ENCODE results near the gene SGF29.
"Not testable (repeated sequence)": the region's sequence is repeated elsewhere in the genome, so short reads cannot be mapped to it uniquely, and the experiment has no call there.

Gene SGF29

DNA sequence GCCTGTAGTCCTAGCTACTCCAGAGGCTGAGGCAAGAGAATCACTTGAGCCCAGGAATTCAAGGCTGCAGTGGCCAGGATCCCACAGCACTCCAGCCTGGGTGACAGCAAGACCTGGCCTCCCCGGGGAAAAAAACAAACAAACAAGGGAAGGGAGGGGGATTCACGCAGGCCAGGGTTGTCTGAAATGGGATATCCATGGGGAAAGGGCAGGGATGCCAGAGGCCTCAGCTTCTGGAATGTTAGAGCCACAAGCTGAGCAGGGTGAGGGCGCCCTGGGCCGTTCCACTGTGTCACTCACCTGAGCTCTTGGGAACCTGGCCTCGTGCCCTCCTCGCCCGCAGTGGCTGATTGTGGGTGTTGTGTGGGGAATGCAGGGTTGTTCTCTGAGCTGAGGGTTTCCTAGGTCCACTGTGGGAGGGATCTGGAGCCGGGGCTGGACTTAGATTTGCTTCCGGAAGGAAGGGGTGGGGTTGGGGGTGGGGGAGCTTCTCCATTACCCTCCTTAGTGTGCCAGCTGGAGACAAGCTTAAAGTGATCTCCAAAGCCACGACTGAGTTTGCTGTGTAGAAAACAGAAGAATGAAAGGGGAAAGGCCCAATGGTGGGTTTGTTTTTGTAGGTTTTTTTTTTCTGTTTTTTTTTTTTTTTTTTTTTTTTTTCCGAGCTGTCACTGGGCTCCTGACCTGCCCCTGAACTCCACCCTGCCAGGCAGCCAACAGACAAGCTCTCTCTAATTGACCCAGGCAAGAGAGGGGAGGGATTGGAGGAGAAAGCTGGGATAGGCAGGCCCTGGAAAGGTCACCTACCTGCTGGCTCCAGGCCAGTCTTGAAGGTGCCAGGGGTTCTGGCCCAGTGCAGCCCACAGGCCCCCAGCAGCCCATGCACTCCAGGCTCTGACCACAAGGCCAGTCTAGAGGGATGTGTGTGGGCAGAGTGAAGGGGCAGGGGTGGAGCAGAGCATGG is 56.2 kb downstream of the SGF29 start, which contains the start of gene SULT1A1:
TSS of gene SULT1A1 (minus strand) at position 414 of the 964 bp plus-strand sequence. CDS start 1,189 bp downstream, outside the sequence.
- peak in 1 of 56 donors; percentile 7 for DNase-seq

DNA sequence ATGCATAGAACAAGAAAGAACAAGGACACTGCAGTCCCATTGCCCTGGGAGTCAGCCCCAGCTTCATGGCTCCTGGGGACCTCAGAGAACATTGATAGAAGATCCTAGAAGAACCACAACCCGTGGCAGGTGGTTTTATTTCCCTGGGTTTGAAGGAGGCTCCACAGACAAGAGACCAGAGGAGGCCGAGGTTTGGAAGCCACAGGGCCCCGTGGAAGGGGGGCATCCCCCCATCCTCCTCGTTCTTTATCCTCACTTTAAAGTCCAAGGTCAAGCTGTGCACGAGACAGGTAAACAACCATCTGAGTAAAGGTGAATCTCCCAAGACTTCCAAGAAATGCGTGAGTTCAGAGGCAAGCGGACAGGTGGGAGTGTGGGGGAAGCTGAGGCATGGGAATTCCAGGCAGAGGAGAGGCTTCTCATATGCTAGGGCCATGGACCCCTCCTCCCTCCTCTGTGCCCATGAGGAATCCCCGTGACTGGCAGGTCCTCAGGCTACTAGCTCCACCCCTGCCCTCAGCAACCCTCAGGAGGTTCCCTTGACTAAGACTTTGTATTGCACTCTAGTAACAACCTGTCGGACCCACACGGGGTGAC is 57.0 kb downstream of the SGF29 start:
- no peak for DNase-seq

DNA sequence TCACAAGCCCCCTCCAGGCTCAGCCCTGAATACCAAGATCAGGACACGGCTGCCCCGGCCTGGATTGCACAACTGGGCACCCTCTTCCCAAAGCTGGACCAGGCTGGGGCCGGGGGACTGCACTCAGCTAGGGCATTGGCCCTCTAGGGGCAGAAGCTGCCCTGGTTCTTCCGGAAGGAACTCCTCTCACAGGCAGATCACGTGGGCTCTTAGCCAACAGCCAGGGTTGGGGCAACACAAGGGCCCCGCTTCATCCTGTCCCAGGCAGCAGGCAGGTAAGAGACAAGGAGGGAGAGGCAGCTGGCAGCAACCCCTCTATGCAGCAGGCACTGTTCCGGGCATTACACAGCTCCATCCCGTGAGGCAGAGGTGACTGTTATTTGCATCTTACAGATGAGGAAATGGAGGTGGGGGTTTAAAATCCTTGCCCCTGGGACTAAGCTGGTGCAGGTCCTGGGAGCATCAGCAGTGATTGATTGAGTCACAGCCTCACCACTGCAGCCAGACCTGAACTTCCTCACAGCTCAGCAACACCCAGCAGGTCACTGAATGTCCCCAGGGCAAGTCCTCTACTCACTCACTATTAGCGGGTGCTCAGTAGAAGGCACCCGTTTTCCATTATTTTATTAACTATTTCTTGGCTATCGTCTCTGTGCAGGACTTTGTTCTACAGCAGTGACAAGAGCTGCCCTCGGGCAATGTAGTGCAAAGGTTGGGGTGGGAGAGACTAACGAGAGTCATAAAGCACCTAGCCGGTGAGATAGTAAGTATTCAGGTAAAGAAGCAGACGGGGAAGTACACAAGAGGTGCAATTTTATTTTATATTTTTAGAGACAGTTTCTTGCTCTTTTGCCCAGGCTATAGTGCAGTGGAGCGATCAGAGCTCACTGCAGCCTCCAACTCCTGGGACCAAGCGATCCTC is 58.9 kb downstream of the SGF29 start:
- not testable (repeated sequence) for DNase-seq

DNA sequence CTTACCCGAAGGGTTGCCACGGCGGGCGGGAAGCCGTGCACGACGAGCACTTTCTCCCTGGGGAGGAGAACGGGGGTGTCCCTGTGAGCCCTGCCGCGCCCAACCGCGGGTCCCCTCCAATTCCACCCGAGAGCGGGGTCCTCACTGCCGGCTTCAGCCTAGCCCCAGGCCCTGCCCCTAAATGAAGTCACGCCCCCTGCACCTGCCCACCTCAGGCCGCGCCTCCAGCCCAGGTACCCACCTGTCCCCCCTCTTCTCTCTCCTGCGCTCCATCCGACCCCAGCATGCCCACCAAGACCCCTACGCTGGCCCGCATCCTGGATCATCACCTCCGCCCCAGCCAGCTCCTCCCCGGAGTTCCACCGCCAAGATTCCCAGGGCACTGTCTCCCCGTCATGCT is 60.2 kb downstream of the SGF29 start:
- DNase-seq, result not testable (repeated sequence)

DNA sequence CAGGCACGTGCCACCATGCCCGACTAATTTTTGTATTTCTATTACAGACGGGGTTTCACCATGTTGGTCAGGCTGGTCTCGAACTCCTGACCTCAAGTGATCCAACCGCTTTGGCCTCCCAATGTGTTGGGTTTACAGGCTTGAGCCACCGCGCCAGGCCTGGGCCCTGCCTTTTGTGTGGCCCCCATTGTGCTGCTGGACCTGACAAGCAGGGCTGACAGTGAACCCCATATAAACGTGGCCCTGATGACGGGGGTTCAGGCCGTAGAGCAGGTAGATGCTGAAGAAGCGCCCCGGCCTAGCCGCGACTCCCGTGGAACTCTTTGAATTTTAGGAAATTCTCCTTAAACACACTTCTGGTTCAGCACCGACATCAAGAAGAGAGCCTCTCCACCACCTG is 60.8 kb downstream of the SGF29 start:
- not testable (repeated sequence) for DNase-seq

DNA sequence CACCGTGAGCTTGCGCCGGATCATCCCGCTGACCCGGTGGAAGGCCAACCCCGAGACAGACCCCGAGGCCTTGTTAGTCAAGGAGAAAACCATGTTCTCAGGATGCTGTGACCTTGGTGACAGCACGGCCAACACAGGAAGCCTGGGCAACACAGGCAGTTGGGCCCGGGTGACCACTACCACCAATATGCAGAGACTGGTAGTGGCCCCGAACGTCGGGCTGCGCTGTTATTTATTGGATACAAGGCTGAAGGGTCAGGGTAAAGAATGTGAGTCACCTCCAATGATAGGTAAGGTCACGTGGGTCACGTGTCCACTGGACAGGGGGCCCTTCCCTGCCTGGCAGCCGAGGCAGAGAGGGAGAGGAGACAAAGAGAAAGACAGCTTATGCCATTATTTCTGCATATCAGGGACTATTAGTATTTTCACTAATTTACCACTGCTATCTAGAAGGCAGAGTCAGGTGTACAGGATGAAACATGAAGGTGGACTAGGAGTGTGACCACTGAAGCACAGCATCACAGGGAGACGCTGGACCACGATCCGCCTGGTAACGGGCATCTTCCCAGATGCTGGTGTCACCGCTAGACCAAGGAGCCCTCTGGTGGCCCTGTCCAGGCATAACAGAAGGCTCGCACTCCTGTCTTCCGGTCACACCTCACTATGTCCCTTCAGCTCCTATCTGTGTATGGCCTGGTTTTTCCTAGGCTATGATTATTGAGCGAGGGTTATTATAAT is 61.9 kb downstream of the SGF29 start:
- peak in 16 of 56 donors; percentile 2 to 59 (median 36) for DNase-seq

DNA sequence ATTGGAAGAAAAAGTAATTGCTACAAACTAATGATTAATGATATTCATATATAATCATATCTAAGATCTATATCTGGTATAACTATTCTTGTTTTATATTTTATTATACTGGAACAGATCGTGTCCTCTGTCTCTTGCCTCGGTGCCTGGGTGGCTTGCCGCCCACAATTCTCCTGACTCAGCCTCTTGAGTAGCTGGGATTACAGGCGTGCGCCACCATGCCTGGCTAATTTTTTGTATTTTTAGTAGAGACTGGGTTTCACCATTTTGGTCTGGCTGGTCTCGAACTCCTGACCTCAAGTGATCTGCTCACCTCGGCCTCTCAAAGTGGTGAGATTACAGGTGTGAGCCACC is 62.5 kb downstream of the SGF29 start:
- not testable (repeated sequence) for DNase-seq

DNA sequence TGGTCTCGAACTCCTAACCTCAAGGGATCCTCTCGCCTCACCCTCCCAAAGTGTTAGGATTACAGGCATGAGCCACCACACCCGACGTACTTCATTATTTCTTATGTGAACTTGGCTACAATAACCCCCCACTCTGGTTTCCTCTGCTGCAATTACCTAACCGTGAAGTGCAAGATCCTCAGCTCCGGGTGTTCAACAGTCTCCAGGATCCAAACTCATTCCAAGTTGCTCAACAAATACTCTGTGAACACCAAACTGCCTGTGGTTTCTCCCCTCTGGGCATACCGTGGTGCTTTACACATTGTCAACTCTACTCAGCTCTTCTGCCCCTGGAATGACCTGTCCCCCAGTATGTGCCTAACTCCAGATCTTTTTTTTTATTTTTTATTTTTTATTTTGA is 62.9 kb downstream of the SGF29 start:
- no peak for DNase-seq

DNA sequence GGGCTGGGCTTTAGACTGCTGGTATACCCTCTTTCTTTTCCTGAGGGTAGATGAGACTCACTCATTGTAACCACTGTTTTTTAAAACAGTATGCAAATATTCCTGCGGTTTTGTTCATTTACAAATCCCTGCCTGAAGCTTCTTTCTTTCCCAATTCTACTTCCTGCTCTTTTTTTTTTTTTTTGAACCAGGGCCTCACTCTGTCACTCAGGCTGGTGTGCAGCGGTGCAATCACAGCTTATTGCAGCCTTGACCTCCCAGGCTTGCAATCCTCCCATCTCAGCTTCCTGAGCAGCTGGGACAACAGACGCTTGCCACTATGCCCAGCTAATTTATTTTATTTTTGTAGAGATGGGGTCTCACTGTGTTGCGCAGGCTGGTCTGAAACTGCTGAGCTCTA is 64.2 kb downstream of the SGF29 start:
- DNase-seq, result no peak

DNA sequence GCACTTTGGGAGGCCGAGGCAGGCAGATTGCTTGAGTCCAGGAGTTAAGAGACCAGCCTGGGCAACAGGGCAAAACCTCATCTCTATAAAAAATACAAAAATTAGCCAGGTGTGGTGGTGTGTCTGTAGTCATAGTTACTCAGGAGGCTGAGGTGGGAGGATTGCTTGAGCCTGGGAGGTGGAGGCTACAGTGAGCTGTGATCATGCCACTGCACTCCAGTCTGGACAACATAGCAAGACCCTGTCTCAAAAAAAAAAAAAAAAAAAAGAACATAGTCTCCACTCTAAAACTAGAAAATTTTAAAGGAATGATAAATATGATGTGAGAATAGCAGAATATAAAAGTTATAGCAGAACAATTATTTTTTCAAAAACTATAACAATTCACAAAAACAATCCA is 66.6 kb downstream of the SGF29 start:
- DNase-seq, result not testable (repeated sequence)

DNA sequence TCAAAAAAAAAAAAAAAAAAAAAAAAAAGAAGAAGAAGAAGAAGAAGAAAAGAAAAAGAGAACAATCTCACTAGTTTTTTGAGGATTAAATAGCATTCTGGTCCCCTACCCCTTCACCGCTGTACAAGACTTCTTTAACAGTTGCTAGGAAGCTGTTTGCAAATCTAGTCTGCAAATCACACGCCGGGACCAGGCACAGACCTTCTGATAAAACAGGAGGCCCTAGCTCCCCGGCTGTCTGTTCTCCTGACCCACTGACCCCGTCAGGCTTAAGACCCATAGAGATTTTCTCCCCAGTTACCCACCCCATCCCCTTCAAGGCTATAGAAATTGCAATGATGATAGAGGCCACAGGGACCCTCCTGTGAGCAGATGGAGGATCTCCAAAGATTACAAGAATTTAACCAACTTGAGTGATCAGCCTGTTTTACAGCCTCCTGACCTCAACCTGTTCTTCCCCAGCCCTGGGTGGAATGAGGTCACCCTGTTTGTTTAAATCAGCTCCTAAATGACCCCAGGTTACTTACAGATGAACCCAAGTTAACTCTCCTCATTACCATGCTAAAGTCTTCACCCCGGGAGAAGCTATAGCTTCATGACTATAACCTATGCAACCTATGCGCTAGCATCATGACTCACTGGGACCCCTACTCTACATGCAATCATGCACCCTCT is 67.9 kb downstream of the SGF29 start:
- no peak for DNase-seq

DNA sequence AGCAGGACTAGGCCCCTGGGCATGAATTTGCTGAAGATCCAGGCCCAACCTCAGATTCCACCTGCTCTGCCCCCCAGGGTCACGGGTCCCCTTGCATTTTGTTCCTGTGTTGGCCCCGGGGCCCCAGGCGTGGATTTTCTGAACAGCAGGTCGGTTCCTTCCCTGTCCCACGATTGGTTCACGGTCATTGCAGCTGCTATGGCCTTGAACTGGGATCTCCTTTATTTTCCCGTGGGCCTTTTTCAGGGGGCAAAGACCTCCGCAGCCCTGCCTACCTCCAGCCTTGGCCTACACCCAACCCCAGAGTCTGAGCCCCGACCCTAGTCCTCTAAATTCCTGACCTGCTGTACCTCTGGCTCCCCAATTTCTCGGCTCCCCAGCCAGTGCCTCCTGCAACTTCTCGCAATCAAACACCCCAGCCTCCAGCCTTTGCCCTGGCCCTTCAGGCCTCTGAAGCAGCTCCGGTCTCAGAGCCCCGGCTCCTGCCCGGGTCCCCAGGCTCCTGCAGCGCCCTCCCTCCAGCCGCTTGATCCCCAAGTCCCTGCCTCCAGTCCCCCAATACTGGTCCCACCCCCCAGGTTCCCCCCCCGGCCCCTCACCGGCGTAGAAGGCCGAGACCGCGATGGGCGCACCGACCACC is 68.9 kb downstream of the SGF29 start:
- not testable (repeated sequence) for DNase-seq

DNA sequence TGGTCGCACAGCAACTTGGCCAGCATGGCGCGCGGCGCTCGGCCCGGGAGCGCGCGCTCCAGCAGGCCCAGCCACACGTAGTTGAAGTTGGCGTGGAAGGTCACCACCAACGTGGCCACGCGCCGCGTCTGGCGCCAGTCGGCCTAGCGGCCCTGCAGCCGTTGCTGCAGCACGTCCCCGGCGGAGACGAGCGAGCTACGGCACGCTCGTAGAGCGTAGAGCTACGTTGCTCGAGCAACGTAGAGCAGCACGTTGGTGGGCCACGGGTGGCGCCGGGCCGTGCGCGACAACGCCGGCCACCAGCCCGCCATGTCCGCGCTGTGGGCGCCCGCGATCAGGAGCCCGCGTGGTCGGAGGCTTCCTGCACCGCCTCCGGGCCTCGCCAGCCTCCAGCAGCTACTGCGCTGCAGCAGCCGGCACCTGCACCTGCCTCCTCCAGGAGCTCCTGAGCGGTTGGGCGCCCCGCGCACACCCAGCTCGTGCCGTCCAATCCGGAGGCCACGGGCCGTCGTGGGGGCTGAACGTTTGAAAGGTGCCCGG is 69.5 kb downstream of the SGF29 start:
- DNase-seq, result peak in 18 of 56 donors; percentile 4 to 55 (median 36)

DNA sequence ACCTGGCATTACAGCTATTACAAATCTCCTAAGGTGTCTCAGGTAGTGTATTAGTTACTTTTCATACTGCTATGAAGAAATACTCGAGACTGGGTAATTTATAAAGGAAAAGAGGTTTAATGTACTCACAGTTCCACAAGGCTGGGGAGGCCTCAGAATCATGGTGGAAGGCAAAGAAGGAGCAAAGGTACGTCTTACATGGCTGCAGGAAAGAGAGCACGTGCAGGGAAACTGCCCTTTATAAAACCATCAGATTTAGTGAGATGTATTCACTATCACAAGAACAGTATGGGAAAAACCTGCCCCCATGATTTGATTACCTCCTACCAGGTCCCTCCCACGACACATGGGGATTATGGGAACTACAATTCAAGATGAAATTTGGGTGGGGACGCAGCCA is 77.2 kb downstream of the SGF29 start:
- not testable (repeated sequence) for DNase-seq

DNA sequence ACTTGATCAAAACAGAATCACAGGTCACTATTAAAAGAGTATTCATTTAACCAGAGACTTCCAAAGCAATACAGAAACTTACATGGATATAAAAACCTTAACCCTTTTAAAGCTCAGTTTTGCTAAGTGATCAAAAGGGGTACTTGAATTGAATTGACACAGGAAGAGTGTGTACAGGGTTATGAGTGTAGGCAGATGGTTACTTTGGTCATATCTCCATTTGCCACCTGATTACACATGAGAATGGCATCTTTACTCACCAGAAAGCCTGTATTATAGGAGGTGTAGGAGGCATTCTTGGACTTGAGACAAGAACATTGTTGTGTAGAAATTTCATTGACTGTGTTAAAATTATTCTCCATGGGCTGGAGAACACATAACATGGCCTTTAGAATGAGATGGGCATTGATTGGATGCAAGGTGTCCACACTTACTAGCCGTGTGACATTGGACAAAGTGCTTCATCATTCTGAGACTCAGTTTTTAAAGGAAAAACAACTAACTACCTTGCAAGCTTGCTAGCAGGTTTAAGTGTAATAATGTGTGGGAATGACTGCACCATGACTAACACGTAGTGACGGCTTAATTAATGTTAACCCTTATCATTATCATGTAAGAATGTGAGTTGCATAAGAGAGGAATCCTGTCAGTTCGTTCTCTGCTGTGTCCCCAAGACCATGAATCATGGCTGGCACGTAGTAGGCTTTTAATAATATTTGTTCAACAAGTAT is 82.5 kb downstream of the SGF29 start:
- not testable (repeated sequence) for DNase-seq

DNA sequence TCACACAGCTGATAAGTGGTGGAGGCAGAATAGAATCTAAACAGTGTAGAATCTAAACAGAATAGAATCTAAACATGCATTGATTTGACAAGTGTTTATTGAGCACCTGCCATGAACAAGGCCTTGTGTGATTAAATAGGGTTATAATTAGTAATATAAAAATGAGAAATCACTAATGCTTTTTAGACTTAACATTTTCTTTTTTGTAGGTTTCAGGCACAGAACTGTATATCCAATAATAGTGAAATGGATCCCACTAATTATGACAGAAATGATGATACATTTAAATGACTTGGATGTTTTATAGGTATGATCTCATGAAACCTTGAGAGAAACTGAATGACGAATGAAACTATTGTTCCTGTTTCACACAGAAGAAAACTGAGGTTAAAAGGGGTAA is 84.0 kb downstream of the SGF29 start, which contains the start of gene NPIPB8:
TSS of gene NPIPB8 (plus strand) at position 301 of the 400 bp plus-strand sequence. CDS start 296 bp downstream, outside the sequence.
- DNase-seq, result not testable (repeated sequence)

DNA sequence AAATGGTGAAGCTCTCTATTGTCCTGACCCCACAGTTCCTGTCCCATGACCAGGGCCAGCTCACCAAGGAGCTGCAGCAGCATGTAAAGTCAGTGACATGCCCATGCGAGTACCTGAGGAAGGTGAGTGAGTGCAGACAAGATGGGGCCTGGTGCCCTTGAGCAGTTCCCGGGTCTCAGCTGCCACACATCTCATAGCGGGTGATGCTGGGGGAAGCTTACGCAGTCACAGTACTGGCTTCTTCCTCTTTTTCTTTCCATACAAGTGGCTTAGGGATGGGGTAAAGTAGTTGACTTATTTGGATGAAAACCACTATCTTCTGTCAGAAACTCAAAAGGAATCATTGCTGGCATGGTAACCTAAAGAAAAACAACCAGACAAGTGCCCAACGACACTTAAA is 84.6 kb downstream of the SGF29 start:
- not testable (repeated sequence) for DNase-seq

DNA sequence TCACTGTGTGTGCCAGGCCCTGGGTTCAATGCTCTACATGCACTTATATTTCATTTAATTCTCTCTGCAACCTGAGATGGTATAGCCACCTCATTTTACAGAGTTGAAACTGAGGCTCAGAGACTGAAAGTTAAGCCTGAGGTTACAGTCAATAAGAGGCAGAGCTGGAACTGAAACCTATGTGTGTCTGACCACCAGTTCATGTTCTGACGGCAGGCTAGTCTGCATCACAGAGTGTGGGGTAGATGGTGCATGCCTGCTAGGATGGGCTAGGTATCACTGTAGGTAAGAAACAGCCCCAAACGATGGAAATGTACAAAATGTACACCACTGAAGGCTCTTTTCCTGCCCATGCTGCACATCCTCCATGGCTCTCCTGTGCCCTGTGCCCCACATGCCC is 86.2 kb downstream of the SGF29 start:
- DNase-seq, result not testable (repeated sequence)
